ENCODE measurements around the gene RELL1.
A peak's percentile ranks its signal among the peaks of the same experiment; 100 is the strongest.

Gene RELL1

DNA sequence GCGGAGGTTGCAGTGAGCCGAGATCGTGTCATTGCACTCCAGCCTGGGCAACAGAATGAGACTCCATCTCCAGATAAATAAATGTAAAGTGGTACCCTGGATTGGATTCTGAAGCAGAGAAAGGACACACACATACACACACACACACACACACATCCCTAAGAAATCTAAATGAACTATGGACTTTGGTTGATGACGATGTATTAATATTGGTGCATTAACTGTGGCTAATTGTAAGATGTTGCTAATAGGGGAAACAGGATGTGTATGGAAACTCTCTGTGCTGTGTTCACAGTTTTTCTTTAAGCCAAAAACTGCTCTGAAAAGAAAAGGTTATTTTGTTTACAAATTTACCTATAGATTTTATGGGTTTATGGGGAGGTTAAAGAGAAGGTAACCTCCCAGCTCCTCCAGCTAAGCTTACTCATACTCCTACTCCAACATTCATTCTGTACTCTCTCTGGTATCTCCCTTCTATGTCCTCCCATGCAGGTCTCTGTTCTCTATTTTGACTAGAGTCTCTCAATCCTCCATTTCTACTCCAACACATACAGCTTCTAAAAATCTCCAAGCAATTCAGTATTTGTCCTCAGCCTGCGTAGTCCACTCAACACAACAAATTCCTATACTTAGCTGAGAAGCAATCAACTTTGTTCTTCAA, 46.5 kb upstream of the RELL1 start:
- no peak overlapping the region for H3K27ac ChIP-seq (ENCODE audit: low read length, poor library complexity, severe bottlenecking)
- H3K79me1 ChIP-seq (replicated peaks; ENCODE audit: low read length, poor library complexity, severe bottlenecking) = no peaks in the 10 kb centered on the region
- no peak overlapping the region for H2BK5ac ChIP-seq (ENCODE audit: low read depth, low read length, poor library complexity, severe bottlenecking)
- H3K9me3 ChIP-seq (ENCODE audit: control insufficient read depth, low read length) = peaks cover 3% of the 10 kb centered on the region
- H3K23ac ChIP-seq (ENCODE audit: low read length in 2 of 2) = no peak overlapping the region
- no peak overlapping the region for H2AFZ ChIP-seq (ENCODE audit: low read depth, low read length)
- H4K91ac ChIP-seq (ENCODE audit: low read length) = no peak overlapping the region
- H3K4me3 ChIP-seq (ENCODE audit: insufficient read depth in 1 of 2, low read depth in 1 of 2, low read length in 2 of 2) = no peak overlapping the region
- no peak overlapping the region for H2BK15ac ChIP-seq (ENCODE audit: low read depth, poor library complexity, severe bottlenecking)
- WGBS = 98% methylated on average over 3 of the region's 5 CpGs
- no peak overlapping the region for H2BK12ac ChIP-seq (ENCODE audit: low read length in 2 of 2)
- H3K18ac ChIP-seq (ENCODE audit: low read depth in 1 of 2, low read length in 2 of 2) = no peak overlapping the region
- no peak overlapping the region for H2AK5ac ChIP-seq (ENCODE audit: low read length, severe bottlenecking)
- no peak overlapping the region for H3K4ac ChIP-seq (ENCODE audit: low read depth in 1 of 2, low read length in 2 of 2)
- H3K14ac ChIP-seq (ENCODE audit: low read length in 2 of 2) = no peak overlapping the region
- H3K36me3 ChIP-seq (ENCODE audit: control insufficient read depth in 1 of 2, insufficient read depth in 2 of 2, low read depth in 1 of 2, low read length in 2 of 2) = no peaks in the 10 kb centered on the region
- no peak overlapping the region for H4K8ac ChIP-seq (ENCODE audit: low read length)
- H3K9ac ChIP-seq (ENCODE audit: low read length) = no peak overlapping the region
- no peak for DNase-seq
- no peak overlapping the region for H3K4me2 ChIP-seq (ENCODE audit: low read length, poor library complexity, severe bottlenecking)
- H3K27me3 ChIP-seq (ENCODE audit: control insufficient read depth in 1 of 2, insufficient read depth in 1 of 2, low read length in 2 of 2) = peaks cover 0 to 23% of the 10 kb centered on the region in 2 experiments
- no peaks in the 10 kb centered on the region for H3K4me1 ChIP-seq (ENCODE audit: control insufficient read depth, insufficient read depth, low read depth, low read length)
- H2BK120ac ChIP-seq (ENCODE audit: low read depth, low read length) = no peak overlapping the region

DNA sequence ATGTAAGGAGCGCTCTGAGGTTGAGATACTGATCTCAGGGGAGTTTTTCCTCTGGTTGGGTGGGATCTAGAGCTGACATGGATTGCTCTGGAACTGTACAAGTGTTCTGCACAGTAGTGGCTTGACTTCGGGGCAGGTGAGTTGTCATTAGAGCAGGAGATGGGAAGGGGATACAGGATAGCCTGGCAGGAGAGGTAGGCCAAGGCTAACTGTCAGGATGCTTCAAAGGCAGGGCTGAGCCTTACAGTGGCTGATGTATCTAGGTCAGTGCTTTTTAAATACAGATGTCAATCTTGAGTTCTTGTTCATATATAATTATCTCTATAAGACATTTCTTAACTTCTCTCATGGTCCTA, 43.5 kb upstream of the RELL1 start:
- H3K4me3 ChIP-seq (ENCODE audit: insufficient read depth in 1 of 2, low read depth in 1 of 2, low read length in 2 of 2) = no peak overlapping the region
- H2AFZ ChIP-seq (ENCODE audit: low read depth, low read length) = no peak overlapping the region
- no peak overlapping the region for H3K23ac ChIP-seq (ENCODE audit: low read length in 2 of 2)
- DNase-seq = no peak
- no peak overlapping the region for H3K27ac ChIP-seq (ENCODE audit: low read length, poor library complexity, severe bottlenecking)
- H2BK120ac ChIP-seq (ENCODE audit: low read depth, low read length) = no peak overlapping the region
- H3K4me1 ChIP-seq (ENCODE audit: control insufficient read depth, insufficient read depth, low read depth, low read length) = no peaks in the 10 kb centered on the region
- H2AK5ac ChIP-seq (ENCODE audit: low read length, severe bottlenecking) = no peak overlapping the region
- H3K18ac ChIP-seq (ENCODE audit: low read depth in 1 of 2, low read length in 2 of 2) = peak overlapping the region in 1 of 2 experiments; percentile 57
- no peak overlapping the region for H2BK12ac ChIP-seq (ENCODE audit: low read length in 2 of 2)
- WGBS = 79% methylated on average over 2 of the region's 2 CpGs
- peaks cover 3% of the 10 kb centered on the region for H3K9me3 ChIP-seq (ENCODE audit: control insufficient read depth, low read length)
- no peaks in the 10 kb centered on the region for H3K36me3 ChIP-seq (ENCODE audit: control insufficient read depth in 1 of 2, insufficient read depth in 2 of 2, low read depth in 1 of 2, low read length in 2 of 2)
- no peak overlapping the region for H3K4ac ChIP-seq (ENCODE audit: low read depth in 1 of 2, low read length in 2 of 2)
- no peak overlapping the region for H2BK5ac ChIP-seq (ENCODE audit: low read depth, low read length, poor library complexity, severe bottlenecking)
- no peak overlapping the region for H3K4me2 ChIP-seq (ENCODE audit: low read length, poor library complexity, severe bottlenecking)
- no peak overlapping the region for H4K8ac ChIP-seq (ENCODE audit: low read length)
- no peak overlapping the region for H3K9ac ChIP-seq (ENCODE audit: low read length)
- H3K79me1 ChIP-seq (replicated peaks; ENCODE audit: low read length, poor library complexity, severe bottlenecking) = no peaks in the 10 kb centered on the region
- peaks cover 0 to 23% of the 10 kb centered on the region in 2 experiments for H3K27me3 ChIP-seq (ENCODE audit: control insufficient read depth in 1 of 2, insufficient read depth in 1 of 2, low read length in 2 of 2)
- H4K91ac ChIP-seq (ENCODE audit: low read length) = no peak overlapping the region
- H2BK15ac ChIP-seq (ENCODE audit: low read depth, poor library complexity, severe bottlenecking) = no peak overlapping the region
- H3K14ac ChIP-seq (ENCODE audit: low read length in 2 of 2) = peak overlapping the region in 1 of 2 experiments; percentile 28

DNA sequence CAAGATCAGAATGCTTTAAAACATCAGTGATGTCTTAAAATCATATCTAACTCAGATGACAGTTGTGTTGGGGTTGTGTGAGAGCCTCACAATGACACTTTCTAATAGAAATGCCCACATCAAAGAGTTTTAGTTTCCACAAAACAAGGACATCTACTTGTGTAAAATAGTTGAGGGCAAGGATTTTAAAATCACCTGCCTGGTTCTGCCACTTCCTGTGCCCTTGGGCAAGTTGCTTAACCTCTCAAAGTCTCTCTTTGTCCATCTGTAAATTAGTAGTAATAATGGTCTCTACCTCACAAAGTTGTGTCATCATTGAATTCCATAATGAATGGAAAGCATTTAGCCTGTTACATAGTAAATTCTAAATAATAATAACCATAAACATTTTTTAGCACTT, 41.9 kb upstream of the RELL1 start:
- Histone ChIP-seq H2AFZ (ENCODE audit: low read depth, low read length) (no peak overlapping the region), H3K14ac (ENCODE audit: low read length in 2 of 2) (no peak overlapping the region), H2BK5ac (ENCODE audit: low read depth, low read length, poor library complexity, severe bottlenecking) (no peak overlapping the region), H4K8ac (ENCODE audit: low read length) (no peak overlapping the region), H3K9me3 (ENCODE audit: control insufficient read depth, low read length) (peaks cover 3% of the 10 kb centered on the region), H4K91ac (ENCODE audit: low read length) (no peak overlapping the region), H2AK5ac (ENCODE audit: low read length, severe bottlenecking) (no peak overlapping the region), H2BK120ac (ENCODE audit: low read depth, low read length) (no peak overlapping the region), H3K27ac (ENCODE audit: low read length, poor library complexity, severe bottlenecking) (no peak overlapping the region), H3K4me2 (ENCODE audit: low read length, poor library complexity, severe bottlenecking) (no peak overlapping the region), H2BK12ac (ENCODE audit: low read length in 2 of 2) (no peak overlapping the region), H3K4me1 (ENCODE audit: control insufficient read depth, insufficient read depth, low read depth, low read length) (no peaks in the 10 kb centered on the region), H3K4ac (ENCODE audit: low read depth in 1 of 2, low read length in 2 of 2) (no peak overlapping the region), H3K18ac (ENCODE audit: low read depth in 1 of 2, low read length in 2 of 2) (no peak overlapping the region), H3K4me3 (ENCODE audit: insufficient read depth in 1 of 2, low read depth in 1 of 2, low read length in 2 of 2) (no peak overlapping the region), H2BK15ac (ENCODE audit: low read depth, poor library complexity, severe bottlenecking) (no peak overlapping the region), H3K36me3 (ENCODE audit: control insufficient read depth in 1 of 2, insufficient read depth in 2 of 2, low read depth in 1 of 2, low read length in 2 of 2) (no peaks in the 10 kb centered on the region), H3K23ac (ENCODE audit: low read length in 2 of 2) (no peak overlapping the region), H3K27me3 (ENCODE audit: control insufficient read depth in 1 of 2, insufficient read depth in 1 of 2, low read length in 2 of 2) (peaks cover 0 to 20% of the 10 kb centered on the region in 2 experiments), H3K9ac (ENCODE audit: low read length) (no peak overlapping the region), H3K79me1 (replicated peaks; ENCODE audit: low read length, poor library complexity, severe bottlenecking) (no peaks in the 10 kb centered on the region)
- no peak for DNase-seq

DNA sequence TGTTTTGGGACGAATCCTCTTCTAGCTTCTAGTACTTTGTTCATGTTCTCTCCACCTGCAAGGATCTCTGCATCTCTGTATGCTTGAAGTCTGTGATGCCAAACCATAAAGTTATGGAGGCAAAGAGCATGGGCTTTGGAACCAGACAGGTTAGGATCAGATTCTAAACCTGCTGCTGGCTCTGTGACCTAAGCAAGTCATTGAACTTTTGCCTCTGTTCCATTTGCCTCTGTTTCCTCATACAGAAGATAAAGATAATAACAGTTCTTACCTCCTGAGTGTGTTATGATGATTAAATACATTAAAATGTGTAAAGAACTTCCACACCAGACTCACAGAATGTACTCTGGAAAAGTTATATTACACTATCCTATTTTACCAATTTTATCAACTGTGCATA, 41.5 kb upstream of the RELL1 start:
- no peak overlapping the region for H4K91ac ChIP-seq (ENCODE audit: low read length)
- H3K79me1 ChIP-seq (replicated peaks; ENCODE audit: low read length, poor library complexity, severe bottlenecking) = no peaks in the 10 kb centered on the region
- H2BK120ac ChIP-seq (ENCODE audit: low read depth, low read length) = no peak overlapping the region
- no peak overlapping the region for H3K9ac ChIP-seq (ENCODE audit: low read length)
- H3K23ac ChIP-seq (ENCODE audit: low read length in 2 of 2) = no peak overlapping the region
- H3K9me3 ChIP-seq (ENCODE audit: control insufficient read depth, low read length) = peaks cover 3% of the 10 kb centered on the region
- H3K27ac ChIP-seq (ENCODE audit: low read length, poor library complexity, severe bottlenecking) = no peak overlapping the region
- no peaks in the 10 kb centered on the region for H3K4me1 ChIP-seq (ENCODE audit: control insufficient read depth, insufficient read depth, low read depth, low read length)
- H2AK5ac ChIP-seq (ENCODE audit: low read length, severe bottlenecking) = no peak overlapping the region
- no peak overlapping the region for H2BK12ac ChIP-seq (ENCODE audit: low read length in 2 of 2)
- no peak overlapping the region for H2BK5ac ChIP-seq (ENCODE audit: low read depth, low read length, poor library complexity, severe bottlenecking)
- H3K36me3 ChIP-seq (ENCODE audit: control insufficient read depth in 1 of 2, insufficient read depth in 2 of 2, low read depth in 1 of 2, low read length in 2 of 2) = no peaks in the 10 kb centered on the region
- H3K14ac ChIP-seq (ENCODE audit: low read length in 2 of 2) = no peak overlapping the region
- H3K27me3 ChIP-seq (ENCODE audit: control insufficient read depth in 1 of 2, insufficient read depth in 1 of 2, low read length in 2 of 2) = peaks cover 0 to 17% of the 10 kb centered on the region in 2 experiments
- no peak for DNase-seq
- H3K18ac ChIP-seq (ENCODE audit: low read depth in 1 of 2, low read length in 2 of 2) = no peak overlapping the region
- no peak overlapping the region for H4K8ac ChIP-seq (ENCODE audit: low read length)
- WGBS = 94% methylated on average over 1 of the region's 1 CpG
- no peak overlapping the region for H2BK15ac ChIP-seq (ENCODE audit: low read depth, poor library complexity, severe bottlenecking)
- no peak overlapping the region for H3K4ac ChIP-seq (ENCODE audit: low read depth in 1 of 2, low read length in 2 of 2)
- no peak overlapping the region for H3K4me2 ChIP-seq (ENCODE audit: low read length, poor library complexity, severe bottlenecking)
- H2AFZ ChIP-seq (ENCODE audit: low read depth, low read length) = no peak overlapping the region
- no peak overlapping the region for H3K4me3 ChIP-seq (ENCODE audit: insufficient read depth in 1 of 2, low read depth in 1 of 2, low read length in 2 of 2)
